Upper lobe of left lung (tissue), 6 donors: ENCODE data around the gene STARD9. TPM values are rescaled to one million over a fixed set of nuclear protein-coding genes. Genes with fewer than 3 reads are reported as not detected.

Experiments used
- ATAC-seq, 2 donors: fragments of 200-7000 bp; cut with Tn5 transposase; one replicate each; pipeline ENCODE4 v1.9.1; 2022; ENCODE audit warnings: mild to moderate bottlenecking in 2 of 2, moderate library complexity in 2 of 2; ENCODE audit not compliant: low FRiP score in 2 of 2
- DNase-seq, 2 donors: peaks; one replicate each; pipeline ENCODE4 v3.0.0-alpha.2; 2019 to 2020
- H3K27ac ChIP-seq, 4 donors: fragments of 200-600 bp; sonication (generic); one replicate each; pipeline ENCODE4 v1.5.1; 2016 to 2019
- H3K27me3 ChIP-seq, 4 donors: fragments of 200-600 bp; sonication (generic); one replicate each; pipeline ENCODE4 v1.5.1; 2017 to 2019
- H3K36me3 ChIP-seq, 4 donors: fragments of 200-600 bp; sonication (generic); one replicate each; pipeline ENCODE4 v1.5.1; 2016 to 2019
- H3K4me1 ChIP-seq, 4 donors: fragments of 200-600 bp; sonication (generic); one replicate each; pipeline ENCODE4 v1.5.1; 2018 to 2019
- H3K4me3 ChIP-seq, 4 donors: fragments of 200-600 bp; sonication (generic); one replicate each; pipeline ENCODE4 v1.5.1; 2017 to 2019; ENCODE audit warnings: mild to moderate bottlenecking in 2 of 4, moderate library complexity in 1 of 4
- H3K9me3 ChIP-seq, 4 donors: fragments of 200-600 bp; sonication (generic); one replicate each; pipeline ENCODE4 v1.5.1; 2018 to 2019
- CTCF ChIP-seq, 6 experiments: fragments of 450-650 bp in 4 of 6; fragments of 200-600 bp in 2 of 6; sonication (generic) in 2 of 6; IDR thresholded peaks; one replicate each; pipeline ENCODE4 v1.5.1; 2016 to 2019; ENCODE audit warnings: antibody characterized with exemption in 6 of 6
- EP300 ChIP-seq, 4 donors: sonication (generic); formaldehyde crosslinking; IDR thresholded peaks; one replicate each; pipeline ENCODE4 v1.5.1; 2017; ENCODE audit warnings: antibody characterized with exemption in 4 of 4, control low read depth in 2 of 4
- POLR2A ChIP-seq, 4 donors: fragments of 450-650 bp; IDR thresholded peaks; one replicate each; pipeline ENCODE4 v1.5.1; 2016 to 2017; ENCODE audit warnings: antibody characterized with exemption in 4 of 4, mild to moderate bottlenecking in 2 of 4
- POLR2AphosphoS5 ChIP-seq, 2 donors: sonication (generic); formaldehyde crosslinking; IDR thresholded peaks; one replicate each; pipeline ENCODE4 v1.5.1; 2017; ENCODE audit warnings: antibody characterized with exemption in 2 of 2
- WGBS, 2 donors: methylation state at CpG; one replicate each; pipeline ENCODE4 v1.1.5; 2017 to 2018; 5-methylcytosine and 5-hydroxymethylcytosine counted together
- total RNA-seq, 6 donors: library from RNA; depleted of rRNA in 4 of 6; stranded (reverse); fragments of >200 nt in 4 of 6; gene quantifications; one replicate each; pipeline versions ENCODE4 v1.1.0 to v1.2.1, GENCODE V29; 2016 to 2021
- donor health status: DM: no; HTN: no; CAD: no; lungs with moderate emphysema.
- donor health status: DM: no; HTN: yes; CAD: no; lungs with severe emphysema.

The STARD9 gene
- total RNA-seq, 6 donors from 2014 or later, result 14.6 to 141 (median 28.8) TPM

- DNase-seq (no peak), ATAC-seq (peak; percentile 22 to 48)
- TF ChIP-seq CTCF (IDR thresholded peaks at IDR 0.05) (no peak), EP300 (IDR thresholded peaks at IDR 0.05) (no peak), POLR2A (IDR thresholded peaks at IDR 0.05) (no peak)
- Histone ChIP-seq H3K4me1 (peaks cover 24 to 46% (median 33%) of the 10 kb centered on the region in 4 donors), H3K27ac (peak overlapping the region; percentile 90 to 98 (median 96)), H3K9me3 (no peaks in the 10 kb centered on the region), H3K27me3 (no peaks in the 10 kb centered on the region), H3K4me3 (peak overlapping the region; percentile 69 to 99 (median 92)), H3K36me3 (peaks cover 4 to 28% (median 16%) of the 10 kb centered on the region in 4 donors)
- WGBS, 2 donors, result 3 to 4% methylated on average over 9 of the region's 9 CpGs
These were observed 27.5 kb upstream of the STARD9 start for GRCh38 chr15:42547918-42548248.

GRCh38 chr15:42548249-42549031, 27.0 kb upstream of the STARD9 start, which contains the start of the genes HAUS2 and LRRC57:
Gene HAUS2, plus strand, starts transcription at chr15:42548838. Its CDS starts 35 bp downstream, at chr15:42548873.
Gene LRRC57, minus strand, starts transcription at chr15:42548793. Its CDS starts 359 bp downstream, at chr15:42548434.
- Histone ChIP-seq H3K27me3 (no peaks in the 10 kb centered on the region), H3K4me1 (peaks cover 26 to 46% (median 33%) of the 10 kb centered on the region in 4 donors), H3K9me3 (no peaks in the 10 kb centered on the region), H3K27ac (peak within 1 kb of the TSS; percentile 90 to 98 (median 96)), H3K4me3 (peak within 1 kb of the TSS; percentile 69 to 99 (median 92)), H3K36me3 (peaks cover 4 to 23% (median 11%) of the 10 kb centered on the region in 4 donors)
- peak; percentile 96 to 97 for ATAC-seq
- 0% methylated on average over 33 to 61 of the region's 71 CpGs for WGBS, 2 donors
- DNase-seq, result peak; percentile 90 to 99
- TF ChIP-seq POLR2AphosphoS5 (IDR thresholded peaks at IDR 0.05), result peak; percentile 95 to 99
- peak in 3 of 4 donors; percentile 88 to 97 (median 96) for TF ChIP-seq POLR2A (IDR thresholded peaks at IDR 0.05)
- peak in 2 of 6 experiments; percentile 10 to 27 for TF ChIP-seq CTCF (IDR thresholded peaks at IDR 0.05)
- peak in 1 of 4 donors; percentile 50 for TF ChIP-seq EP300 (IDR thresholded peaks at IDR 0.05)

- Histone ChIP-seq H3K36me3 (peaks cover 3 to 16% (median 5%) of the 10 kb centered on the region in 4 donors), H3K27ac (peak overlapping the region; percentile 90 to 98 (median 96)), H3K4me1 (peaks cover 26 to 46% (median 33%) of the 10 kb centered on the region in 4 donors), H3K4me3 (peak overlapping the region; percentile 69 to 99 (median 92)), H3K27me3 (no peaks in the 10 kb centered on the region), H3K9me3 (no peaks in the 10 kb centered on the region)
- 1% methylated on average over 10 to 15 of the region's 15 CpGs for WGBS, 2 donors
- ATAC-seq, result peak; percentile 50 to 70
- peak in 1 of 2 donors; percentile 23 for DNase-seq
- TF ChIP-seq CTCF (IDR thresholded peaks at IDR 0.05), result no peak
- no peak for TF ChIP-seq EP300 (IDR thresholded peaks at IDR 0.05)
- no peak for TF ChIP-seq POLR2AphosphoS5 (IDR thresholded peaks at IDR 0.05)
- TF ChIP-seq POLR2A (IDR thresholded peaks at IDR 0.05), result no peak
These were observed 26.3 kb upstream of the STARD9 start for GRCh38 chr15:42549032-42549491.

- no peak for DNase-seq
- Histone ChIP-seq H3K4me3 (peak overlapping the region in 3 of 4 donors; percentile 69 to 99 (median 94)), H3K27me3 (no peaks in the 10 kb centered on the region), H3K36me3 (peaks cover 0 to 8% (median 0%) of the 10 kb centered on the region in 4 donors), H3K9me3 (no peaks in the 10 kb centered on the region), H3K4me1 (peaks cover 26 to 45% (median 32%) of the 10 kb centered on the region in 4 donors), H3K27ac (peak overlapping the region in 3 of 4 donors; percentile 10 to 98 (median 98))
- no peak for TF ChIP-seq POLR2AphosphoS5 (IDR thresholded peaks at IDR 0.05)
- no peak for TF ChIP-seq CTCF (IDR thresholded peaks at IDR 0.05)
- no peak for TF ChIP-seq POLR2A (IDR thresholded peaks at IDR 0.05)
- no peak for TF ChIP-seq EP300 (IDR thresholded peaks at IDR 0.05)
- no peak for ATAC-seq
- 62 to 65% methylated on average over 12 of the region's 12 CpGs for WGBS, 2 donors
These were observed 25.5 kb upstream of the STARD9 start for GRCh38 chr15:42549741-42550392.
